Measurements from ENCODE around the gene MEGF11. TPM values are rescaled to one million over a fixed set of nuclear protein-coding genes. Genes with fewer than 3 reads are reported as not detected.

The MEGF11 gene
- total and polyA plus RNA-seq, 2 donors (not counting 1 experiment from before 2014, with no cell fraction given) = under 0.01 TPM; not detected in 1

DNA sequence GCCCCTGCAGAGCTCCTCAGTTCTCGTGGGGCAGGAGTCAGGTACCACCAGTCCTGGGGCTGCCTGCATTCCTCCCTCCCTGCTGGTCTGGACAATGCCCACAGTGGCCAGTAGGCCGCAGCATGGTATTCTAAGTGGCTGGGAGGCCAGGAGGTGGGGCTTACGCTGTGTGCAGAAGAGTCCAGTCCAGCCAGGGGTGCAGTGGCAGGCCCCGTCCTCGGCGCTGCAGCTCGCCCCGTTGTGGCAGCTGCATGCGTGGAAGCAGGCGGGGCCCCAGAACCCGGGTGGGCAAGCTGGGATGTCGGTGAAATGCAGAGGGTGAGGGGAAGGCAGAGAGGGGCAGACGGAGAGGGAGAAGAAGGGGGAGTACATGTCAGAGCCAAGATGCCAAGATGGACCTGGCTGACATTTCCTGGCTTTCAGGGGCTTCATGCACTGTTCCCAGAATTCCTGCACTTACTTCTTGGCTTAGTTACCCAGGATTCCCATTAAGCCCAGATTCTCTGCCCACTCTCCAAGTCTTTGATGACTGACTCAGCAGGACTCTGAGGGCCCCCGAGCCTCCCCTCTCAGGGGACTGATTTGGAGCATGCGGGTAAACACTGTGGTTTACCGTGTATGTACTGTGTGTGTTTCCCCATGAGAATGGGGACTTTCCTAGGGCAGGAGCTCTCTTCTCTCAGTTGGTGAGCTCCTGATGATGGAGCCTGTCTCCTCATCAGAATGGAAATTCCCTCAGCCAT is 336.7 kb downstream of the MEGF11 start:
- Histone ChIP-seq H3K27me3 (ENCODE audit: control insufficient read depth, insufficient read depth, low read length) (no peaks in the 10 kb centered on the region), H3K4me2 (ENCODE audit: extremely low read depth, insufficient read depth, low read length) (no peak overlapping the region), H3K4me1 (ENCODE audit: control insufficient read depth, extremely low read depth, insufficient read depth, low read length) (peaks cover 6% of the 10 kb centered on the region), H3K9me3 (ENCODE audit: control insufficient read depth, insufficient read depth, low read depth, low read length) (no peaks in the 10 kb centered on the region), H3K79me2 (ENCODE audit: control insufficient read depth, insufficient read depth, low read length) (no peaks in the 10 kb centered on the region), H4K20me1 (ENCODE audit: control insufficient read depth, extremely low read depth, insufficient read depth, low read length) (no peaks in the 10 kb centered on the region), H2AFZ (ENCODE audit: low read length) (no peak overlapping the region), H3K4me3 (replicated peaks in 1 of 4; ENCODE audit: control extremely low read depth in 1 of 4, insufficient read depth in 1 of 4, low read depth in 3 of 4, low read length in 4 of 4) (no peak overlapping the region), H3K9ac (ENCODE audit: insufficient read depth, low read length) (no peak overlapping the region), H3K36me3 (ENCODE audit: control insufficient read depth, insufficient read depth, low read length) (no peaks in the 10 kb centered on the region), H3K27ac (ENCODE audit: insufficient read depth, low read length) (no peak overlapping the region)
- TF ChIP-seq EZH2 (IDR thresholded peaks at IDR 0.05; ENCODE audit: low read length, missing control alignments) (no peak), CTCF (conservative IDR thresholded peaks at IDR 0.05 in 1 of 2, IDR thresholded peaks at IDR 0.05 in 1 of 2; ENCODE audit: low read depth in 1 of 2, low read length in 2 of 2) (peak; percentile 75 to 84)
- DNase-seq (ENCODE audit: low read depth in 2 of 2) = peak; percentile 59 to 65

DNA sequence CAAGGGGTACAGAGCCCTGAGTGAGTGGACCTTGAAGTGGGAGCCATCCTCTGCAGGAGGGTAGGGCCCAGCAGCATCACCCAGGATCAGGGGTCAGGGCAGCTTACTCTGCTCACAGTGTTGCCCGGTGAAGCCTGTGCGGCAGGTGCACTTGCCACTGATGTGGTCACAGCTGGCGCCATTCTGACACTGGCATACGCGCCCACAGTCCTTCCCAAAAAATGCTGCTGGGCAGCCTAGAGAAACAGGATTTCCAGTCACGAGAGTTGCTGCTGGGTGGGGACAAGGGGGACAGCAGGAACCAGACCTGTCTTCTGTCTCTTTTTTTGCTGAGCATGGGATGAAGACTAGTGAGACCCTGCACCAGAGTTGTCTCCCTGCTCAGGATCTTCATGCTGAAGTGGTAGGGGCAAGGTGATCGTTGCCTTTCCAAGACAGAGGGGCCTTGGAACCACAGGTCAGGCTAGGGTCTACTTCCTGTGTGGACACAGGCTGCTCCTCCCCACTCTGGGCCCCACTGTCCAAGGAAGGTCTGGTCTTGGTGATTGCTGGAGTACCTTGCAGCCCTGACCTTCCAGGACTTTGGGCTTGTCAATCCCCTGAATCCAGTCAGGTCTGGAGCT is 337.4 kb downstream of the MEGF11 start:
- no peak overlapping the region for H3K4me3 ChIP-seq (replicated peaks in 1 of 4; ENCODE audit: control extremely low read depth in 1 of 4, insufficient read depth in 1 of 4, low read depth in 3 of 4, low read length in 4 of 4)
- DNase-seq (ENCODE audit: low read depth in 2 of 2) = no peak
- no peak for TF ChIP-seq EZH2 (IDR thresholded peaks at IDR 0.05; ENCODE audit: low read length, missing control alignments)
- no peak for TF ChIP-seq CTCF (conservative IDR thresholded peaks at IDR 0.05 in 1 of 2, IDR thresholded peaks at IDR 0.05 in 1 of 2; ENCODE audit: low read depth in 1 of 2, low read length in 2 of 2)

GRCh38 chr15:65914981-65915925 is 338.3 kb downstream of the MEGF11 start:
- Histone ChIP-seq H3K4me3 (replicated peaks in 1 of 4; ENCODE audit: control extremely low read depth in 1 of 4, insufficient read depth in 1 of 4, low read depth in 3 of 4, low read length in 4 of 4) (no peak overlapping the region), H2AFZ (ENCODE audit: low read length) (no peak overlapping the region), H3K36me3 (ENCODE audit: control insufficient read depth, insufficient read depth, low read length) (no peaks in the 10 kb centered on the region), H3K4me1 (ENCODE audit: control insufficient read depth, extremely low read depth, insufficient read depth, low read length) (peaks cover 6% of the 10 kb centered on the region), H4K20me1 (ENCODE audit: control insufficient read depth, extremely low read depth, insufficient read depth, low read length) (no peaks in the 10 kb centered on the region), H3K9ac (ENCODE audit: insufficient read depth, low read length) (no peak overlapping the region), H3K79me2 (ENCODE audit: control insufficient read depth, insufficient read depth, low read length) (no peaks in the 10 kb centered on the region), H3K27ac (ENCODE audit: insufficient read depth, low read length) (no peak overlapping the region), H3K4me2 (ENCODE audit: extremely low read depth, insufficient read depth, low read length) (no peak overlapping the region), H3K9me3 (ENCODE audit: control insufficient read depth, insufficient read depth, low read depth, low read length) (no peaks in the 10 kb centered on the region), H3K27me3 (ENCODE audit: control insufficient read depth, insufficient read depth, low read length) (no peaks in the 10 kb centered on the region)
- no peak for DNase-seq (ENCODE audit: low read depth in 2 of 2)
- TF ChIP-seq CTCF (conservative IDR thresholded peaks at IDR 0.05 in 1 of 2, IDR thresholded peaks at IDR 0.05 in 1 of 2; ENCODE audit: low read depth in 1 of 2, low read length in 2 of 2) (no peak), EZH2 (IDR thresholded peaks at IDR 0.05; ENCODE audit: low read length, missing control alignments) (no peak)

More for the DNA sequence above, 337.4 kb downstream of the MEGF11 start:
- H3K9me3 ChIP-seq (ENCODE audit: control insufficient read depth, insufficient read depth, low read depth, low read length) = no peaks in the 10 kb centered on the region
- no peaks in the 10 kb centered on the region for H3K79me2 ChIP-seq (ENCODE audit: control insufficient read depth, insufficient read depth, low read length)
- no peak overlapping the region for H2AFZ ChIP-seq (ENCODE audit: low read length)
- H4K20me1 ChIP-seq (ENCODE audit: control insufficient read depth, extremely low read depth, insufficient read depth, low read length) = no peaks in the 10 kb centered on the region
- no peak overlapping the region for H3K4me2 ChIP-seq (ENCODE audit: extremely low read depth, insufficient read depth, low read length)
- no peaks in the 10 kb centered on the region for H3K27me3 ChIP-seq (ENCODE audit: control insufficient read depth, insufficient read depth, low read length)
- H3K4me1 ChIP-seq (ENCODE audit: control insufficient read depth, extremely low read depth, insufficient read depth, low read length) = peaks cover 6% of the 10 kb centered on the region
- H3K36me3 ChIP-seq (ENCODE audit: control insufficient read depth, insufficient read depth, low read length) = no peaks in the 10 kb centered on the region
- H3K27ac ChIP-seq (ENCODE audit: insufficient read depth, low read length) = no peak overlapping the region
- H3K9ac ChIP-seq (ENCODE audit: insufficient read depth, low read length) = no peak overlapping the region
